ENCODE data around the gene PNKD. TPM values are rescaled to one million over a fixed set of nuclear protein-coding genes. Genes with fewer than 3 reads are reported as not detected.

The PNKD gene
- total and polyA plus RNA-seq, 10 of the 15 experiments (the other 5 are each of a cell fraction or from before 2014, with no cell fraction given) = 27.2 to 106 (median 61.3) TPM

GRCh38 chr2:218295029-218295428, 24.7 kb downstream of the PNKD start:
- RAD21 ChIA-PET (ENCODE audit: unreplicated experiment) = interaction anchor here (0.8 to 4.8 kb wide), 6 partner anchors 8 to 62 kb away, joined by 3 to 30 read pairs (median 4); partner anchors contain the start of genes AAMP, CATIP and PNKD
- ATAC-seq = no peak
- intact Hi-C loops (cut with micrococcal nuclease; ENCODE audit: unreplicated experiment) = loop anchor here (10.0 kb wide), 1 partner anchor 360 kb away; the partner anchor contains the start of genes BCS1L and ZNF142
- TF ChIP-seq CREM (IDR thresholded peaks at IDR 0.05; ENCODE audit: low read depth) (no peak), NKRF (conservative IDR thresholded peaks at IDR 0.05) (no peak), EP300 (IDR thresholded peaks at IDR 0.05; ENCODE audit: borderline replicate concordance in 1 of 2, control insufficient read depth in 1 of 2, low read depth in 2 of 2, low read length in 2 of 2) (no peak), HSF1 (IDR thresholded peaks at IDR 0.05; ENCODE audit: low read depth, low read length) (no peak), ZNF687 (IDR thresholded peaks at IDR 0.05) (no peak), BCLAF1 (IDR thresholded peaks at IDR 0.05) (no peak)
- SMC1A ChIA-PET (ENCODE audit: uncharacterized antibody, unreplicated experiment) = interaction anchor here (0.6 to 3.3 kb wide), 6 partner anchors 10 to 271 kb away, joined by 3 to 18 read pairs (median 4); partner anchors contain the start of gene CATIP
- Histone ChIP-seq H3K4me2 (ENCODE audit: control insufficient read depth, insufficient read depth) (no peak overlapping the region), H3K27ac (ENCODE audit: control insufficient read depth, insufficient read depth) (no peak overlapping the region), H3K9ac (ENCODE audit: control insufficient read depth, insufficient read depth, low read length) (no peak overlapping the region), H3K79me2 (ENCODE audit: control insufficient read depth, insufficient read depth, low read length) (peaks cover 14% of the 10 kb centered on the region), H4K20me1 (ENCODE audit: control insufficient read depth, insufficient read depth) (no peaks in the 10 kb centered on the region), H3K36me3 (ENCODE audit: control insufficient read depth in 2 of 2, insufficient read depth in 2 of 2, low read length in 1 of 2) (no peaks in the 10 kb centered on the region), H3K27me3 (replicated peaks in 1 of 2; ENCODE audit: control insufficient read depth in 2 of 2, insufficient read depth in 2 of 2, low read length in 1 of 2) (no peaks in the 10 kb centered on the region), H3K4me1 (ENCODE audit: control insufficient read depth, insufficient read depth, low read length) (peaks cover 20% of the 10 kb centered on the region), H2AFZ (ENCODE audit: control insufficient read depth, low read depth, low read length) (no peak overlapping the region), H3K4me3 (no peak overlapping the region), H3K9me3 (replicated peaks; ENCODE audit: control insufficient read depth, insufficient read depth, low read length) (no peaks in the 10 kb centered on the region)
- BruUV-seq (replicated peaks) = no TSS peak
- no peak for DNase-seq (ENCODE audit: low read depth, low spot score)
- 19% methylated on average over 7 of the region's 7 CpGs for WGBS (ENCODE audit: insufficient coverage, insufficient replicate concordance, low lambda C conversion rate, missing lambda C conversion rate)
- in situ Hi-C loops (cut with MboI) = loop anchor here (25.0 kb wide), 1 partner anchor 92 kb away; the partner anchor contains the start of genes CTDSP1 and SLC11A1
- no peak for FAIRE-seq
- POLR2A ChIA-PET = interaction anchor here (0.6 to 1.7 kb wide), 4 partner anchors 9 to 62 kb away, joined by 4 to 5 read pairs (median 5); partner anchors contain the start of gene CATIP
- CTCF ChIA-PET = interaction anchor here (1.3 to 8.2 kb wide), 5 partner anchors 8 to 62 kb away, joined by 3 to 150 read pairs (median 7); partner anchors contain the start of genes AAMP, CATIP and PNKD
